Stomach (tissue), 9 donors: ENCODE results near the gene TBC1D7. TPM values are rescaled to one million over a fixed set of nuclear protein-coding genes. Genes with fewer than 3 reads are reported as not detected.

Experiments
- DNase-seq, 2 donors: peaks; one replicate each; pipeline versions ENCODE4 v3.0.0 to v3.0.0-alpha.2; 2013 to 2019
- H3K27ac ChIP-seq, 5 donors: fragments of 200-600 bp in 4 of 5; sonication (generic) in 4 of 5; one replicate each; pipeline ENCODE4 v1.5.1; 2013 to 2019; ENCODE audit warnings: mild to moderate bottlenecking in 1 of 5, moderate library complexity in 1 of 5
- H3K27me3 ChIP-seq, 3 donors: fragments of 200-600 bp; sonication (generic); one replicate each; pipeline ENCODE4 v1.5.1; 2017 to 2019; ENCODE audit warnings: mixed run types in 1 of 3
- H3K36me3 ChIP-seq, 4 donors: fragments of 200-600 bp; sonication (generic); 1 replicate in 3 of 4; 2 replicates in 1 of 4; pipeline ENCODE4 v1.5.1; 2016 to 2019
- H3K4me1 ChIP-seq, 4 donors: fragments of 200-600 bp; sonication (generic); one replicate each; pipeline ENCODE4 v1.5.1; 2016 to 2019
- H3K4me3 ChIP-seq, 4 donors: fragments of 200-600 bp; sonication (generic) in 3 of 4; one replicate each; pipeline ENCODE4 v1.5.1; 2016 to 2019; ENCODE audit warnings: mild to moderate bottlenecking in 1 of 4
- H3K9me3 ChIP-seq, 4 donors: fragments of 200-600 bp; sonication (generic); one replicate each; pipeline ENCODE4 v1.5.1; 2016 to 2019
- EP300 ChIP-seq: sonication (generic); formaldehyde crosslinking; IDR thresholded peaks from one replicate; pipeline ENCODE4 v1.6.1; 2017; ENCODE audit warnings: antibody characterized with exemption
- POLR2A ChIP-seq, 4 donors: fragments of 450-650 bp; IDR thresholded peaks; one replicate each; pipeline ENCODE4 v1.6.1; 2016; ENCODE audit warnings: antibody characterized with exemption in 4 of 4, control low read depth in 2 of 4, mild to moderate bottlenecking in 1 of 4, moderate library complexity in 1 of 4
- POLR2AphosphoS5 ChIP-seq, 3 donors: sonication (generic); formaldehyde crosslinking; IDR thresholded peaks; one replicate each; pipeline ENCODE4 v1.6.1; 2016; ENCODE audit warnings: antibody characterized with exemption in 3 of 3
- WGBS, 5 donors: extraction: QIAGEN DNeasy Blood & Tissue Kit in 3 of 5; methylation state at CpG; one replicate each; pipeline versions ENCODE4 v1.1.5 to v1.1.7; 2013 to 2018; 5-methylcytosine and 5-hydroxymethylcytosine counted together
- intact Hi-C: fragments of 100-400 bp; cut with DNase I; formaldehyde crosslinking; loops from one replicate; pipeline ENCODE4 v1.15.1; 2023; ENCODE audit warnings: low total_unique reads
- polyA plus RNA-seq, 3 donors: library from polyadenylated mRNA; stranded (reverse); fragments of 200-250 nt; gene quantifications; one replicate each; pipeline ENCODE4 v1.2.3, GENCODE V29; 2013
- total RNA-seq, 5 donors: library from RNA; depleted of rRNA; stranded (reverse); fragments of >200 nt; gene quantifications; one replicate each; pipeline versions ENCODE4 v1.1.0 to v1.2.3, GENCODE V29; 2014 to 2016
- TF ChIP-seq, protein P1 (sequence below), 7 experiments: fragments of 450-650 bp in 4 of 7; fragments of 200-600 bp in 3 of 7; sonication (generic) in 3 of 7; IDR thresholded peaks; one replicate each; pipeline ENCODE4 v1.5.1; 2016 to 2019; ENCODE audit warnings: antibody characterized with exemption in 7 of 7, control low read depth in 2 of 7, mild to moderate bottlenecking in 1 of 7
- donor health status: healthy with polysubstance abuse.
- donor health status: Bipolar disorder and iron deficiency.
- donor health status: healthy.

The TBC1D7 gene
- total and polyA plus RNA-seq, 8 donors, result 2.7 to 20.4 (median 9.6) TPM; not detected in 1

- H3K27ac ChIP-seq, result no peak overlapping the region
- intact Hi-C loops, result no loop called here
- no peaks in the 10 kb centered on the region for H3K27me3 ChIP-seq
- H3K4me1 ChIP-seq, result no peaks in the 10 kb centered on the region
- DNase-seq, result no peak
- H3K36me3 ChIP-seq, result peaks cover 38 to 93% (median 88%) of the 10 kb centered on the region in 4 donors
- H3K4me3 ChIP-seq, result no peak overlapping the region
- TF ChIP-seq, protein P1, sequence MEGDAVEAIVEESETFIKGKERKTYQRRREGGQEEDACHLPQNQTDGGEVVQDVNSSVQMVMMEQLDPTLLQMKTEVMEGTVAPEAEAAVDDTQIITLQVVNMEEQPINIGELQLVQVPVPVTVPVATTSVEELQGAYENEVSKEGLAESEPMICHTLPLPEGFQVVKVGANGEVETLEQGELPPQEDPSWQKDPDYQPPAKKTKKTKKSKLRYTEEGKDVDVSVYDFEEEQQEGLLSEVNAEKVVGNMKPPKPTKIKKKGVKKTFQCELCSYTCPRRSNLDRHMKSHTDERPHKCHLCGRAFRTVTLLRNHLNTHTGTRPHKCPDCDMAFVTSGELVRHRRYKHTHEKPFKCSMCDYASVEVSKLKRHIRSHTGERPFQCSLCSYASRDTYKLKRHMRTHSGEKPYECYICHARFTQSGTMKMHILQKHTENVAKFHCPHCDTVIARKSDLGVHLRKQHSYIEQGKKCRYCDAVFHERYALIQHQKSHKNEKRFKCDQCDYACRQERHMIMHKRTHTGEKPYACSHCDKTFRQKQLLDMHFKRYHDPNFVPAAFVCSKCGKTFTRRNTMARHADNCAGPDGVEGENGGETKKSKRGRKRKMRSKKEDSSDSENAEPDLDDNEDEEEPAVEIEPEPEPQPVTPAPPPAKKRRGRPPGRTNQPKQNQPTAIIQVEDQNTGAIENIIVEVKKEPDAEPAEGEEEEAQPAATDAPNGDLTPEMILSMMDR (IDR thresholded peaks at IDR 0.05), result no peak
- TF ChIP-seq POLR2A (IDR thresholded peaks at IDR 0.05), result no peak
- no peak for TF ChIP-seq POLR2AphosphoS5 (IDR thresholded peaks at IDR 0.05)
- no peak for TF ChIP-seq EP300
- no peaks in the 10 kb centered on the region for H3K9me3 ChIP-seq
Measured at GRCh38 chr6:13314806-13315205, 13.5 kb downstream of the TBC1D7 start.

- 3 to 86% (median 32%) methylated on average over 1 of the region's 1 CpG for WGBS, 5 donors
- Histone ChIP-seq H3K27me3 (no peaks in the 10 kb centered on the region), H3K4me1 (no peaks in the 10 kb centered on the region), H3K36me3 (peaks cover 15 to 91% (median 84%) of the 10 kb centered on the region in 4 donors), H3K9me3 (no peaks in the 10 kb centered on the region), H3K4me3 (no peak overlapping the region), H3K27ac (no peak overlapping the region)
- TF ChIP-seq POLR2A (IDR thresholded peaks at IDR 0.05) (no peak), EP300 (no peak), POLR2AphosphoS5 (IDR thresholded peaks at IDR 0.05) (no peak)
- no peak for DNase-seq
- intact Hi-C loops, result no loop called here
Measured at GRCh38 chr6:13311155-13311554, 17.2 kb downstream of the TBC1D7 start.

GRCh38 chr6:13308332-13308731 is 20.0 kb downstream of the TBC1D7 start:
- Histone ChIP-seq H3K27ac (no peak overlapping the region), H3K4me3 (no peak overlapping the region), H3K9me3 (no peaks in the 10 kb centered on the region), H3K36me3 (peaks cover 0 to 75% (median 73%) of the 10 kb centered on the region in 4 donors), H3K27me3 (no peaks in the 10 kb centered on the region), H3K4me1 (peaks cover under 1 to 19% (median 10%) of the 10 kb centered on the region in 4 donors)
- WGBS, 5 donors, result 25 to 84% (median 70%) methylated on average over 1 of the region's 1 CpG
- no peak for DNase-seq
- TF ChIP-seq EP300, result no peak
- no peak for TF ChIP-seq POLR2AphosphoS5 (IDR thresholded peaks at IDR 0.05)
- TF ChIP-seq, protein P1 (IDR thresholded peaks at IDR 0.05), result no peak
- TF ChIP-seq POLR2A (IDR thresholded peaks at IDR 0.05), result no peak
- intact Hi-C loops, result no loop called here

DNA sequence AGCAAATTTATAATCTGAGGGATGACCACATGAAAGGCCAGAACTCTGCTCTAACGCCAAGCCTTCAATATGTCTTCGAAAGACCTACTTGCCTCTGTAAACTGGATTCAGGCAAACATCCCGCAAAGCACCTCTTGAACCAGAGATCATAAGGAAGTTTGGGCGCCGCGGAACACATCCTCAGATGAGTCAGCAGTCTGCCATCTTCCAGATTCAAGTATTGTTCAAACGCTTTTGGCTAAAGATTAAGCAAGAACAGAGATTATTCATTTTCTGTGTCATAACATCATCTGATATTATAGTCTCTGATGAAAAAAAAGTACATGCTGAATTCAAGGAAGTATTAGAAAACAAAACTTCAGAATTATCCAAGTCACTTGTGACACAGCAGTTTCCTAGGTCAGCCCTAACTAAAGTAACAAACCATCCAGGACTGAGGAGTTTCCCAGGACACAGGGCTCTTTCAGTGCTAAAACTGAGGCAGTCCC is 20.8 kb downstream of the TBC1D7 start:
- Histone ChIP-seq H3K27me3 (no peaks in the 10 kb centered on the region), H3K36me3 (peaks cover 0 to 71% (median 68%) of the 10 kb centered on the region in 4 donors), H3K4me3 (no peak overlapping the region), H3K9me3 (no peaks in the 10 kb centered on the region), H3K4me1 (peaks cover 4 to 27% (median 16%) of the 10 kb centered on the region in 4 donors), H3K27ac (no peak overlapping the region)
- no peak for DNase-seq
- no peak for TF ChIP-seq POLR2A (IDR thresholded peaks at IDR 0.05)
- intact Hi-C loops, result no loop called here
- 77 to 94% (median 91%) methylated on average over 7 of the region's 7 CpGs for WGBS, 5 donors

DNA sequence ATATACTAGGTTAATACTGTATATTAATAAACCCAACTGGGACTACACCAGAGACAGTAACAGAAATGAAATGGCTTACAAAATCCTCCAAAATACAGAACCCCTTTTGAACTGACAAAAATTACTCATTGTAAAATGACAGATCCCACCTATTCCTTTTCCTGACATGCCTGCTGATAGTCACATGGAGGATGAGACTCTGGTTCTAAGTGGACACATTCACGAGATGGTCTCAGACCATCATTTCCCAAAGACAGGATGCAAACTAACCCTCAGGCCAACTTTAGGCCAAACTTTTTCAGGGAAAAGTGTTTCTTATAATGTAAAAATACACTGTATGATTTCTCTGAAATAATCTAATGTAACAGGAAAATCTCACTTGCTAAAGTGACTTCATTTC is 22.5 kb downstream of the TBC1D7 start:
- Histone ChIP-seq H3K27ac (no peak overlapping the region), H3K36me3 (peaks cover 0 to 70% (median 67%) of the 10 kb centered on the region in 4 donors), H3K9me3 (no peaks in the 10 kb centered on the region), H3K4me1 (peaks cover 4 to 34% (median 20%) of the 10 kb centered on the region in 4 donors), H3K4me3 (no peak overlapping the region), H3K27me3 (no peaks in the 10 kb centered on the region)
- intact Hi-C loops, result no loop called here
- WGBS, 5 donors, result 85 to 100% (median 97%) methylated on average over 1 of the region's 1 CpG
- no peak for DNase-seq
- TF ChIP-seq EP300, result no peak
- TF ChIP-seq, protein P1 (IDR thresholded peaks at IDR 0.05), result no peak
- TF ChIP-seq POLR2A (IDR thresholded peaks at IDR 0.05), result no peak
- TF ChIP-seq POLR2AphosphoS5 (IDR thresholded peaks at IDR 0.05), result no peak
